ENCODE measurements around the gene CDS2.

CDS2 gene

GRCh38 chr20:5178046-5178445 is 51.2 kb downstream of the CDS2 start:
- Mint-ChIP-seq H3K9me3 (no peaks in the 10 kb centered on the region), H3K27ac (no peak overlapping the region), H3K27me3 (no peaks in the 10 kb centered on the region), H3K4me3 (no peak overlapping the region), H3K4me1 (peaks cover 7% of the 10 kb centered on the region)
- DNase-seq (no peak), ATAC-seq (no peak)

GRCh38 chr20:5180421-5180820 is 53.6 kb downstream of the CDS2 start:
- Mint-ChIP-seq H3K27ac (no peak overlapping the region), H3K9me3 (no peaks in the 10 kb centered on the region), H3K27me3 (no peaks in the 10 kb centered on the region), H3K4me3 (no peak overlapping the region), H3K4me1 (no peaks in the 10 kb centered on the region)
- ATAC-seq (no peak), DNase-seq (no peak)

DNA sequence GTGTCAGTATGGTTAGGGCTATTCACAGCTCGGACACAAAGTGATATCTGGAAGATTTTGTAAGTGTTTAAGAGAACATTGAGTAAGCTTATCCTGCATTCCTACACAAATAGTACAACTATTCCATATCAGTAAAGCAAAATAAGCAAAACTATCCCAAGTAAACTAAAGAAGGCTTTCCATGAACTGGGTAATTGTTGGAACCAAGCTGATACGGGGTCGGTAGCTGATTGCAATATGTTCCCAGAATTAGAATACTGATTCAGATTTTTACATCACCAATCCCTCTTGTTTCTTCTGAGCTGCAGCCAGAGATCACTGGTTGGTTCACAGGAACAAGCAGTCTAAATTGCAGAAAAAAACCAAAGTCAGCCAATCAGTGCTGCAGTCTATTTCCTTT is 54.1 kb downstream of the CDS2 start:
- Mint-ChIP-seq H3K27ac (no peak overlapping the region), H3K9me3 (no peaks in the 10 kb centered on the region), H3K4me3 (no peak overlapping the region), H3K27me3 (no peaks in the 10 kb centered on the region), H3K4me1 (no peaks in the 10 kb centered on the region)
- ATAC-seq, result no peak
- no peak for DNase-seq

- DNase-seq (no peak), ATAC-seq (no peak)
- Mint-ChIP-seq H3K4me3 (no peak overlapping the region), H3K27me3 (no peaks in the 10 kb centered on the region), H3K27ac (no peak overlapping the region), H3K4me1 (no peaks in the 10 kb centered on the region), H3K9me3 (no peaks in the 10 kb centered on the region)
Measured at GRCh38 chr20:5181492-5181891, 54.7 kb downstream of the CDS2 start.

- H3K27ac Mint-ChIP-seq, result no peak overlapping the region
- no peaks in the 10 kb centered on the region for H3K27me3 Mint-ChIP-seq
- H3K4me1 Mint-ChIP-seq, result no peaks in the 10 kb centered on the region
- DNase-seq (no peak), ATAC-seq (no peak)
- H3K9me3 Mint-ChIP-seq, result no peaks in the 10 kb centered on the region
- H3K4me3 Mint-ChIP-seq, result no peak overlapping the region
Measured at GRCh38 chr20:5181958-5182357, 55.1 kb downstream of the CDS2 start.

GRCh38 chr20:5182615-5183254 is 55.9 kb downstream of the CDS2 start:
- Mint-ChIP-seq H3K4me1 (no peaks in the 10 kb centered on the region), H3K27ac (peak overlapping the region in 1 of 2 donors; percentile 58), H3K27me3 (no peaks in the 10 kb centered on the region), H3K9me3 (no peaks in the 10 kb centered on the region), H3K4me3 (no peak overlapping the region)
- ATAC-seq, result no peak
- no peak for DNase-seq

DNA sequence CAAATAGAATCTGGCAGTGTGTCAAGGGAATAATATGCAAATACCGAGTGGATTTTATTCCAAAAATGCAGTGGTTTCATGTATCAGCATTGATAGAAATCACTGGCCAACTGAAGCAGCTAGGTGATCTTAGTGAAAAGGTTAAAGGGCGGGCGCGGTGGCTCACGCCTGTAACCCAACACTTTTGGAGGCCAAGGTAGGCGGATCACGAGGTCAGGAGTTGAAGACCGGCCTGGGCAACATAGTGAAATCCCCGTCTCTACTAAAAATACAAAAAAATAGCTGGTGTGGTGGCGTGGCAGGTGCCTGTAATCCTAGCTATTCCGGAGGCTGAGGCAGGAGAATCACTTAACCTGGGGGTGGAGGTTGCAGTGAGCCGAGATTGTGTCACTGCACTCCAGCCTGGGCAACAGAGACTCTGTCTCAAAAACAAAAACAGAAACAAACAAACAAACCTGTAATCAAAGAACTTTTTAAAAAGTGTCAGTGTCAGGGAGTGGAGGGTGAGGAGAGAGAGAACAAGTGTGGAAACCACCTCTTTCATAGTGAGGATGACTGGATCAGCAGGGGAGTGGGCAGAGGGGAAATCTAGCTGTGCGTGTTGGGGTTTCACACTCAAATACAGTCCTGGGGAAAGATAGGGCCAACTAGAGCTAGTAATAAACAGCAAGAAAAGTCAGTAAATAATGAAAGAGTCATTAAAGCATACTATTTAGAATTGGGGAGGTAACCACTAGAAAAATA is 57.1 kb downstream of the CDS2 start:
- no peak overlapping the region for H3K4me3 Mint-ChIP-seq
- H3K9me3 Mint-ChIP-seq, result no peaks in the 10 kb centered on the region
- no peak for DNase-seq
- H3K27ac Mint-ChIP-seq, result peak overlapping the region; percentile 36 to 77
- ATAC-seq, result no peak
- H3K27me3 Mint-ChIP-seq, result no peaks in the 10 kb centered on the region
- no peaks in the 10 kb centered on the region for H3K4me1 Mint-ChIP-seq

DNA sequence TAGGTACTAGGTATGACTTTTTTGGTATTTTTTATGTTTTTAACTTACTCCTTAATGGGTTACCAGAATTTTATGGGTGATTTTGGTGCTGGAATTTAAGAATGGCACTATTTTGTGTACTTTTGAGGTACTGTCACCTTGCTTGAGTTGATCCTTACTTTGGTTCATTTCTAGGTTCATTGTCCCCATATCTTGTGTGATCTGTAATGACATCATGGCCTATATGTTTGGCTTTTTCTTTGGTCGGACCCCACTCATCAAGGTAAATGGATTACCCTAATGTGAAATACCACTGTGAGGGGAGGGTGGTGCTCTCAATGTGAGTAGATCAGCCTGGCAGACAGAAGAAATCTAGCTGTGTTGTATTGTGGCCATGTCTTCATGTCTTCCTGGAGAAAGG is 57.9 kb downstream of the CDS2 start:
- Mint-ChIP-seq H3K4me1 (no peaks in the 10 kb centered on the region), H3K27ac (peak overlapping the region in 1 of 2 donors; percentile 43), H3K27me3 (no peaks in the 10 kb centered on the region), H3K4me3 (no peak overlapping the region), H3K9me3 (no peaks in the 10 kb centered on the region)
- DNase-seq (no peak), ATAC-seq (no peak)

DNA sequence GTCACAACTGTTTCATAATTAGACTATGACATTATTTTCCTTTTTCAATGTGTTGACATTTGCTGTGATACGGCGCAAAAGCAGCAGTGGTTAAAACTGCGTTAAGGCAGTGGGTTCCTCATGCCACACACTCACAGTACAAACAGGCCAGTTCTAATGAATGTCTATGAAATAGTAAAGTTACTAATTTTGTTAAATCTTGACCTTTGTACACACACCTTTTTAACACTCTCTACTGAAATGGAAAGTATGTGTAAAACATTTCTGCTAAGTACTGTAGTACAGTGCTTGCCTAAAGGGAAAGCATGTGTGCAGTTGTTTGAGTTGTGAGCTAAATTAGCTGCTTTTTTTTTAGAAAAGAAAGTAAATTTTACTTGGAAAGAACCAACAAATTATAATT is 60.3 kb downstream of the CDS2 start:
- Mint-ChIP-seq H3K27me3 (no peaks in the 10 kb centered on the region), H3K9me3 (no peaks in the 10 kb centered on the region), H3K27ac (peak overlapping the region in 1 of 2 donors; percentile 19), H3K4me3 (no peak overlapping the region), H3K4me1 (peaks cover 12% of the 10 kb centered on the region)
- ATAC-seq (no peak), DNase-seq (no peak)

- DNase-seq, result no peak
- Mint-ChIP-seq H3K4me1 (peaks cover 25% of the 10 kb centered on the region), H3K4me3 (no peak overlapping the region), H3K27ac (peak overlapping the region in 1 of 2 donors; percentile 15), H3K27me3 (no peaks in the 10 kb centered on the region), H3K9me3 (no peaks in the 10 kb centered on the region)
- no peak for ATAC-seq
Measured at GRCh38 chr20:5188736-5189135, 61.9 kb downstream of the CDS2 start.

DNA sequence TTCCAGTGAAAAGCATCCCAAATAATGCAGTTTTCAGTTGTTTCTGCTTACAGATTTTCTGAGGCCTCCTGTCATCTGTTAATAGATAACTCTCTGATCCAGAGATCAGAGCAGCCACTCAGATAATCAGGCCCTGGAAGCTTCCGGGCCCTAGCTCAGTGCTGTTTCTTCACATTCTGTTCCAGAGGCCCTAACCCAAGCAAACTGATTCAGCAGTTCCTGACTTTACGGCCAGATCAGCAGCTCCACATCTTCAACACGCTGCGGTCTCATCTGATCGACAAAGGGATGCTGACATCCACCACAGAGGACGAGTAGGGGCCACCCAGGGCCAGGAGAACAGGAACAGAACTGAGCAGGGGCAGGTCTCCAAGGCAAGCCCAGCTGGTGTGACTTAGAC is 63.1 kb downstream of the CDS2 start:
- ATAC-seq (no peak), DNase-seq (no peak)
- H3K4me3 Mint-ChIP-seq, result no peak overlapping the region
- peaks cover 25% of the 10 kb centered on the region for H3K4me1 Mint-ChIP-seq
- peak overlapping the region in 1 of 2 donors; percentile 83 for H3K27ac Mint-ChIP-seq
- H3K27me3 Mint-ChIP-seq, result no peaks in the 10 kb centered on the region
- no peaks in the 10 kb centered on the region for H3K9me3 Mint-ChIP-seq

GRCh38 chr20:5190444-5190843 is 63.6 kb downstream of the CDS2 start:
- H3K9me3 Mint-ChIP-seq, result no peaks in the 10 kb centered on the region
- H3K4me1 Mint-ChIP-seq, result peaks cover 25% of the 10 kb centered on the region
- H3K4me3 Mint-ChIP-seq, result no peak overlapping the region
- DNase-seq, result no peak
- H3K27ac Mint-ChIP-seq, result no peak overlapping the region
- peak; percentile 42 for ATAC-seq
- H3K27me3 Mint-ChIP-seq, result no peaks in the 10 kb centered on the region

GRCh38 chr20:5191829-5192569 is 65.2 kb downstream of the CDS2 start:
- H3K27ac Mint-ChIP-seq, result peak overlapping the region; percentile 73 to 94

DNA sequence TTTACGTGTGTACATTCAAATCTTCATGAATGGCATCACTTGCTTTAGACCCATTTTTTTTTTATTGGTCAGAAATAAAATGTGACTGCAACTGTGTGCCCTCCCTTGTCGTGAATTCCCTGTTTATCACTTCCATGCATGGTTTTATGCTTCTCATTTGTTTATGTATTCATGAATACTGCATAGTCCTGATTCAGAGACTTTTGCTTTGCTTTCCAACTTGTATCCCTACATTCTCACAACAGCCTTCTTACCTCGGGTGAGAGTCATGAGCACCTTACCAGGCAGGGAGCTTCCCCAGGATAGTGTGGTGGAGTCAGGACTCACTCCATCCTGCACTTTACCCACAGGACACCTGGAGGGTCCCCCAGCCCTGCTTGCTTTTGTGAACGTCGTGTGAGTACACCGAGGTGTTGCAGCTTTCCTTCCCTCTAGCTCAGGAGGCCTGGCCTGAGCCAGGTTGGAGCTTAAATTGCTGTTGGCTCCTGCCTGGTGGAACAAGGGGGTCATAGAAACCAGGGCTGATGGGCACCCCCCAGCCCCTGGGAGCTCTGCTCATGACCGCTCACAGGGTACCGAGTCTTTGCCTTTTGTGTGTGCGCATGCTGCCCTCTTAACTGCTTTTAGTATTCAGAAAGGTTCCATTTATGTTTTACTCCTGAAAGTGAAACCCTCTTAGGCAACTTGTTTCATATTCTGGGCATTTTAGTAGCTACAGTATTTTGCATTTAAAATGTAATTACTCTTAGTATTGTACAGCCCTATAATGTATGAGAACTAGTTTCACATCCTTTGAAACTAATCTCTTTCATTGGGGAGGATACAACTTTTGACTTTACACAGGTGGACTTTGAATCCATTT is 66.0 kb downstream of the CDS2 start:
- Mint-ChIP-seq H3K9me3 (no peaks in the 10 kb centered on the region), H3K27me3 (no peaks in the 10 kb centered on the region), H3K27ac (no peak overlapping the region), H3K4me3 (no peak overlapping the region), H3K4me1 (peaks cover 25% of the 10 kb centered on the region)
- ATAC-seq (no peak), DNase-seq (no peak)

More at GRCh38 chr20:5191829-5192569, 65.2 kb downstream of the CDS2 start:
- H3K4me1 Mint-ChIP-seq, result peaks cover 25% of the 10 kb centered on the region
- H3K27me3 Mint-ChIP-seq, result no peaks in the 10 kb centered on the region
- no peaks in the 10 kb centered on the region for H3K9me3 Mint-ChIP-seq
- peak; percentile 16 to 38 for DNase-seq
- no peak overlapping the region for H3K4me3 Mint-ChIP-seq
- peak; percentile 74 for ATAC-seq

GRCh38 chr20:5195655-5196054 is 68.8 kb downstream of the CDS2 start:
- Mint-ChIP-seq H3K27ac (no peak overlapping the region), H3K27me3 (no peaks in the 10 kb centered on the region), H3K9me3 (no peaks in the 10 kb centered on the region), H3K4me1 (peaks cover 25% of the 10 kb centered on the region), H3K4me3 (no peak overlapping the region)
- DNase-seq, result no peak
- ATAC-seq, result no peak
